Measurements from ENCODE around the gene KRTAP5-7.

Gene KRTAP5-7

DNA sequence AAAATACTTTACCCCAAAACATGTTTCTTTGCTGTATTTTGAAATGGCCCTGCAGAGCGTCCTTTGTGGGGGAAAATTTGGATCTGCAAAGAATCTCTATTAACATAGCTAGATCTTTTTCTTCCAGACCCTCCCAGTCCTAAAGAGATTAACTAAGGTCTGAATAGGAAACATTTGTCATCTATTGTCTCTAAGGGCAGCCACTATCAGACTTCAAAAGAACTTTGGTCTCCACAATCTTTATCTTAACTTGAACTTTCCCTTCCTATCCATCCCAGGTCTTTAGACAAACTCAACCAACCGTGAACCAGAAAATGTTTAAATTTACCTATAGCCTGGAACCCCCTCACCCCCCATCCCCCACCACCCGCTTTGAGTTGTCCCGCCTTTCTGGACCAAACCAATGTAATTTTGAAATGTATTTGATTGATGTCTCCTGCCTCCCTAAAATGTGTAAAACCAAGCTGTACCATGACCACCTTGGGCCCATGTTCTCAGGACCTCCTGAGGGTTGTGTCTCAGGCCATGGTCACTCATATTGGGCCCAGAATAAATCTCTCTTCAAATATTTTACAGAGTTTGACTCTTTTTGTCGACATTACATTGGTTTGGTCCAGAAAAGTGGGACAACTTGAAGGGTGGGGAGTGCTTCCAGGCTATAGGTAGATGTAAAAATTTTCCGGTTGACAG lies 17.6 kb downstream of the KRTAP5-7 start:
- TF ChIP-seq, protein P1, sequence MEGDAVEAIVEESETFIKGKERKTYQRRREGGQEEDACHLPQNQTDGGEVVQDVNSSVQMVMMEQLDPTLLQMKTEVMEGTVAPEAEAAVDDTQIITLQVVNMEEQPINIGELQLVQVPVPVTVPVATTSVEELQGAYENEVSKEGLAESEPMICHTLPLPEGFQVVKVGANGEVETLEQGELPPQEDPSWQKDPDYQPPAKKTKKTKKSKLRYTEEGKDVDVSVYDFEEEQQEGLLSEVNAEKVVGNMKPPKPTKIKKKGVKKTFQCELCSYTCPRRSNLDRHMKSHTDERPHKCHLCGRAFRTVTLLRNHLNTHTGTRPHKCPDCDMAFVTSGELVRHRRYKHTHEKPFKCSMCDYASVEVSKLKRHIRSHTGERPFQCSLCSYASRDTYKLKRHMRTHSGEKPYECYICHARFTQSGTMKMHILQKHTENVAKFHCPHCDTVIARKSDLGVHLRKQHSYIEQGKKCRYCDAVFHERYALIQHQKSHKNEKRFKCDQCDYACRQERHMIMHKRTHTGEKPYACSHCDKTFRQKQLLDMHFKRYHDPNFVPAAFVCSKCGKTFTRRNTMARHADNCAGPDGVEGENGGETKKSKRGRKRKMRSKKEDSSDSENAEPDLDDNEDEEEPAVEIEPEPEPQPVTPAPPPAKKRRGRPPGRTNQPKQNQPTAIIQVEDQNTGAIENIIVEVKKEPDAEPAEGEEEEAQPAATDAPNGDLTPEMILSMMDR (IDR thresholded peaks at IDR 0.05; ENCODE audit: insufficient read depth, low read length, missing control alignments), result no peak
- ChIA-PET POLR2A (no interaction called here), CTCF (no interaction called here)
- DNase-seq (ENCODE audit: low read depth, low spot score), result no peak
- H3K4me3 ChIP-seq (ENCODE audit: low read depth, low read length), result no peak overlapping the region

GRCh38 chr11:71545405-71545966 lies 18.4 kb downstream of the KRTAP5-7 start:
- CTCF ChIA-PET, result no interaction called here
- TF ChIP-seq, protein P1 (IDR thresholded peaks at IDR 0.05; ENCODE audit: insufficient read depth, low read length, missing control alignments), result no peak
- no peak for DNase-seq (ENCODE audit: low read depth, low spot score)
- POLR2A ChIA-PET, result no interaction called here
- H3K4me3 ChIP-seq (ENCODE audit: low read depth, low read length), result no peak overlapping the region

DNA sequence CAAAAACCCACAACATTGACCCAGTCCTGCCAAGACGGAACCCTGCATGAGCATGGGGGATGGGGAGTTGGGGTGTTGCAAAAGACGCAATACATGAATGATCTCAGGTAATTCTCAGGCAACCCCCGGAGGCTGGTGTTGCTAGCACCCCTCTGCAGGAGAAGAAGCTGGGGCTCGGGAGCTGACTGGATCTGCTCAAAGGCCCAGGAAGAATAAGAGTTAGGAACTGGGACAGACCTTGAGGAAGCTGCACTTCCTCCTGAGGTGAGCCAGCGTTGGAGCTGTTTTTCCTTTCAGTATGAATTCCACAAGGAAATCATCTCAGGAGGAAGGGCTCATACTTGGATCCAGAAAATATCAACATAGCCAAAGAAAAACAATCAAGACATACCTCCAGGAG lies 21.1 kb downstream of the KRTAP5-7 start, which contains the start of gene KRTAP5-9:
TSS of gene KRTAP5-9 (plus strand) at position 301 of the 400 bp plus-strand sequence. CDS start 238 bp downstream, outside the sequence.
- ChIA-PET POLR2A (no interaction called here), CTCF (interaction anchor here (1.0 kb wide), 1 partner anchor 32 kb away, joined by 3 read pairs; no protein-coding TSS in a partner anchor)
- no peak within 1 kb of the TSS for H3K4me3 ChIP-seq (ENCODE audit: low read depth, low read length)
- no peak for DNase-seq (ENCODE audit: low read depth, low spot score)
- TF ChIP-seq, protein P1 (IDR thresholded peaks at IDR 0.05; ENCODE audit: insufficient read depth, low read length, missing control alignments), result no peak

GRCh38 chr11:71548716-71549151 lies 21.7 kb downstream of the KRTAP5-7 start:
- DNase-seq (ENCODE audit: low read depth, low spot score), result no peak
- TF ChIP-seq, protein P1 (IDR thresholded peaks at IDR 0.05; ENCODE audit: insufficient read depth, low read length, missing control alignments), result no peak
- ChIA-PET CTCF (interaction anchor here (1.0 kb wide), 1 partner anchor 31 kb away, joined by 3 read pairs; no protein-coding TSS in a partner anchor), POLR2A (no interaction called here)
- H3K4me3 ChIP-seq (ENCODE audit: low read depth, low read length), result no peak overlapping the region

GRCh38 chr11:71551711-71552110 lies 24.6 kb downstream of the KRTAP5-7 start:
- TF ChIP-seq, protein P1 (IDR thresholded peaks at IDR 0.05; ENCODE audit: insufficient read depth, low read length, missing control alignments), result no peak
- ChIA-PET POLR2A (no interaction called here), CTCF (no interaction called here)
- H3K4me3 ChIP-seq (ENCODE audit: low read depth, low read length), result no peak overlapping the region
- no peak for DNase-seq (ENCODE audit: low read depth, low spot score)

- CTCF ChIA-PET, result no interaction called here
- TF ChIP-seq, protein P1 (IDR thresholded peaks at IDR 0.05; ENCODE audit: insufficient read depth, low read length, missing control alignments), result no peak
- POLR2A ChIA-PET, result no interaction called here
- no peak overlapping the region for H3K4me3 ChIP-seq (ENCODE audit: low read depth, low read length)
- DNase-seq (ENCODE audit: low read depth, low spot score), result no peak
Measured at GRCh38 chr11:71554996-71555395, 27.9 kb downstream of the KRTAP5-7 start.
